ENCODE results near the gene MGARP. TPM values are rescaled to one million over a fixed set of nuclear protein-coding genes. Genes with fewer than 3 reads are reported as not detected.
A peak's percentile ranks its signal among the peaks of the same experiment; 100 is the strongest.
"Not testable (repeated sequence)": the region's sequence is repeated elsewhere in the genome, so short reads cannot be mapped to it uniquely, and the experiment has no call there.

Gene MGARP
- 0.13 and 0.53 TPM in 2 replicates for total RNA-seq

- no peaks in the 10 kb centered on the region for H3K36me3 ChIP-seq (ENCODE audit: control insufficient read depth, insufficient read depth, low read length)
- H3K4me3 ChIP-seq (ENCODE audit: low read depth, low read length) = peak within 1 kb of the TSS; percentile 31
- H3K27me3 ChIP-seq (ENCODE audit: control insufficient read depth, insufficient read depth, low read length) = peaks cover 2% of the 10 kb centered on the region
- no peak for TF ChIP-seq CTCF (IDR thresholded peaks at IDR 0.05; ENCODE audit: insufficient read depth, low read length, severe bottlenecking)
- FAIRE-seq (no peak), DNase-seq (ENCODE audit: low read depth) (no peak)
Measured at GRCh38 chr4:139279760-139280620, at the start of gene MGARP. MGARP (minus strand) TSS chr4:139280225; CDS start chr4:139280158, 67 bp downstream.

GRCh38 chr4:139329665-139330200, 49.7 kb upstream of the MGARP start:
- Histone ChIP-seq H3K36me3 (ENCODE audit: control insufficient read depth, insufficient read depth, low read length) (peaks cover 1% of the 10 kb centered on the region), H3K4me3 (ENCODE audit: low read depth, low read length) (no peak overlapping the region), H3K27me3 (ENCODE audit: control insufficient read depth, insufficient read depth, low read length) (no peaks in the 10 kb centered on the region)
- FAIRE-seq (no peak), DNase-seq (ENCODE audit: low read depth) (no peak)
- TF ChIP-seq CTCF (IDR thresholded peaks at IDR 0.05; ENCODE audit: insufficient read depth, low read length, severe bottlenecking) = no peak

GRCh38 chr4:139324620-139325019, 44.6 kb upstream of the MGARP start:
- H3K4me3 ChIP-seq (ENCODE audit: low read depth, low read length) = no peak overlapping the region
- FAIRE-seq = no peak

GRCh38 chr4:139322541-139322940, 42.5 kb upstream of the MGARP start:
- not testable (repeated sequence) for DNase-seq (ENCODE audit: low read depth); FAIRE-seq; H3K36me3 ChIP-seq (ENCODE audit: control insufficient read depth, insufficient read depth, low read length); H3K27me3 ChIP-seq (ENCODE audit: control insufficient read depth, insufficient read depth, low read length); H3K4me3 ChIP-seq (ENCODE audit: low read depth, low read length)

More at GRCh38 chr4:139324620-139325019, 44.6 kb upstream of the MGARP start:
- H3K27me3 ChIP-seq (ENCODE audit: control insufficient read depth, insufficient read depth, low read length) = no peaks in the 10 kb centered on the region
- H3K36me3 ChIP-seq (ENCODE audit: control insufficient read depth, insufficient read depth, low read length) = peaks cover 1% of the 10 kb centered on the region
- no peak for TF ChIP-seq CTCF (IDR thresholded peaks at IDR 0.05; ENCODE audit: insufficient read depth, low read length, severe bottlenecking)
- no peak for DNase-seq (ENCODE audit: low read depth)

- not testable (repeated sequence) for H3K36me3 ChIP-seq (ENCODE audit: control insufficient read depth, insufficient read depth, low read length); DNase-seq (ENCODE audit: low read depth); H3K4me3 ChIP-seq (ENCODE audit: low read depth, low read length); H3K27me3 ChIP-seq (ENCODE audit: control insufficient read depth, insufficient read depth, low read length); FAIRE-seq
Measured at GRCh38 chr4:139322070-139322469, 42.0 kb upstream of the MGARP start.

- DNase-seq (ENCODE audit: low read depth) = no peak
- FAIRE-seq = no peak
- no peaks in the 10 kb centered on the region for H3K36me3 ChIP-seq (ENCODE audit: control insufficient read depth, insufficient read depth, low read length)
- H3K4me3 ChIP-seq (ENCODE audit: low read depth, low read length) = no peak overlapping the region
- H3K27me3 ChIP-seq (ENCODE audit: control insufficient read depth, insufficient read depth, low read length) = no peaks in the 10 kb centered on the region
- TF ChIP-seq CTCF (IDR thresholded peaks at IDR 0.05; ENCODE audit: insufficient read depth, low read length, severe bottlenecking) = no peak
Measured at GRCh38 chr4:139319571-139319970, 39.5 kb upstream of the MGARP start.
